Loucy (cell line): ENCODE results near the gene GPA33.
"Not testable (repeated sequence)": the region's sequence is repeated elsewhere in the genome, so short reads cannot be mapped to it uniquely, and the experiment has no call there.

Experiments
- CTCF ChIP-seq: fragments of 200-600 bp; sonication (generic); conservative IDR thresholded peaks from 2 replicates; pipeline ENCODE4 v1.5.1; 2014; ENCODE audit warnings: mild to moderate bottlenecking, antibody characterized with exemption, low read length
- EZH2phosphoT487 ChIP-seq: fragments of 200-600 bp; IDR thresholded peaks from 2 replicates; pipeline ENCODE4 v1.6.1; 2018; ENCODE audit warnings: antibody characterized with exemption, mild to moderate bottlenecking, moderate library complexity, borderline replicate concordance

- not testable (repeated sequence) for TF ChIP-seq CTCF, EZH2phosphoT487
These were observed 60.6 kb downstream of the GPA33 start for GRCh38 chr1:167029553-167029952.
